ENCODE measurements around the gene TROAP. TPM values are rescaled to one million over a fixed set of nuclear protein-coding genes. Genes with fewer than 3 reads are reported as not detected.

Gene TROAP
- polyA plus RNA-seq, 4 donors, result 1.3 to 29.5 (median 16.0) TPM; not detected in 1

DNA sequence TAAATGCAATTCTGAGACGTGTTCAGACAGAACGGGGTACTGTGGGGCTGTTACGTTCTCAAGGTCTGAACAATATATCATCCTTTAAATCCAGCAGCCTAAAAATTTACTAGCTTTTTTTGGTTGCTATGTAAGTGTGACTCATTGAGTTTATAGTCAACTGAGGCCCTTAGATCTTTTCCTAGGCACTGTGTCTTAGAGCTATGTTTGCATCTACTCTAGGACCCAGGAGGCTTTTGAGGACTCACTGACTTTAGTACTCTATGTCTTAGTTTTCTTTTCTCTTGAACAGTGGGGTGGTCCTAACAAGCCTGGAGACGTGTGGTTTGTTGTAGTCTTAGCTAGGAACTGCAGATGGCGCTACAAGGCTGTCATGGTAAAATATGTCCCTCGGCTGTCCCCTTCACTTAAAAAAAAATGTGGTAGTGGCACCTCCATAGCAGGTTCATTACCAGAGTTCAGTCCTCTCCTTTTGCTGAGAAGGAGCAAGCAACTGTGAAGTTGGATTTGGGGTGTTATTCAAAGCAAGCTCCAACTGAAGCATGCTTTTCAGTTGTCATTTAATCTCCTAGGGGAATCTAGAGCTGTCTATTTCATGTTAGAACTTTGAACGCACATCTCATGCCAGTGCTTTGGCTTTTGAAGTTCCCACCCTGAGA lies 35.6 kb downstream of the TROAP start:
- FAIRE-seq, result no peak

GRCh38 chr12:49359671-49360070 lies 36.6 kb downstream of the TROAP start:
- no peaks in the 10 kb centered on the region for H3K9me3 ChIP-seq (ENCODE audit: control insufficient read depth in 2 of 2, insufficient read depth in 1 of 2, low read depth in 1 of 2, low read length in 1 of 2)
- H3K36me3 ChIP-seq (ENCODE audit: control insufficient read depth in 3 of 3, insufficient read depth in 2 of 3, low read depth in 1 of 3, low read length in 3 of 3), result no peaks in the 10 kb centered on the region
- H3K27ac ChIP-seq (ENCODE audit: low read depth in 1 of 3, low read length in 2 of 3), result no peak overlapping the region
- H3K4me1 ChIP-seq (ENCODE audit: control insufficient read depth in 3 of 3, insufficient read depth in 2 of 3, low read depth in 1 of 3, low read length in 2 of 3), result no peaks in the 10 kb centered on the region
- H3K27me3 ChIP-seq (ENCODE audit: control insufficient read depth in 3 of 3, insufficient read depth in 3 of 3, low read length in 3 of 3), result no peaks in the 10 kb centered on the region
- no peak for FAIRE-seq
- 82 to 90% (median 83%) methylated on average over 7 of the region's 7 CpGs for WGBS, 3 donors
- H3K4me3 ChIP-seq (ENCODE audit: low read depth in 1 of 3, low read length in 3 of 3), result no peak overlapping the region
- no peak for DNase-seq

More for the DNA sequence above, 35.6 kb downstream of the TROAP start:
- Histone ChIP-seq H3K27me3 (ENCODE audit: control insufficient read depth in 3 of 3, insufficient read depth in 3 of 3, low read length in 3 of 3) (no peaks in the 10 kb centered on the region), H3K36me3 (ENCODE audit: control insufficient read depth in 3 of 3, insufficient read depth in 2 of 3, low read depth in 1 of 3, low read length in 3 of 3) (peaks cover 0 to 3% (median 0%) of the 10 kb centered on the region in 3 donors), H3K9me3 (ENCODE audit: control insufficient read depth in 2 of 2, insufficient read depth in 1 of 2, low read depth in 1 of 2, low read length in 1 of 2) (no peaks in the 10 kb centered on the region), H3K4me3 (ENCODE audit: low read depth in 1 of 3, low read length in 3 of 3) (no peak overlapping the region), H3K27ac (ENCODE audit: low read depth in 1 of 3, low read length in 2 of 3) (no peak overlapping the region), H3K4me1 (ENCODE audit: control insufficient read depth in 3 of 3, insufficient read depth in 2 of 3, low read depth in 1 of 3, low read length in 2 of 3) (no peaks in the 10 kb centered on the region)
- 14 to 18% (median 18%) methylated on average over 7 of the region's 7 CpGs for WGBS, 3 donors
- peak; percentile 65 to 80 for DNase-seq

- 96 to 100% (median 96%) methylated on average over 1 of the region's 1 CpG for WGBS, 3 donors
- Histone ChIP-seq H3K27ac (ENCODE audit: low read depth in 1 of 3, low read length in 2 of 3) (no peak overlapping the region), H3K4me3 (ENCODE audit: low read depth in 1 of 3, low read length in 3 of 3) (no peak overlapping the region), H3K27me3 (ENCODE audit: control insufficient read depth in 3 of 3, insufficient read depth in 3 of 3, low read length in 3 of 3) (no peaks in the 10 kb centered on the region), H3K36me3 (ENCODE audit: control insufficient read depth in 3 of 3, insufficient read depth in 2 of 3, low read depth in 1 of 3, low read length in 3 of 3) (no peaks in the 10 kb centered on the region), H3K9me3 (ENCODE audit: control insufficient read depth in 2 of 2, insufficient read depth in 1 of 2, low read depth in 1 of 2, low read length in 1 of 2) (no peaks in the 10 kb centered on the region), H3K4me1 (ENCODE audit: control insufficient read depth in 3 of 3, insufficient read depth in 2 of 3, low read depth in 1 of 3, low read length in 2 of 3) (peaks cover 0 to 2% (median 0%) of the 10 kb centered on the region in 3 donors)
- FAIRE-seq (no peak), DNase-seq (no peak)
Observed at GRCh38 chr12:49362077-49362476, 39.0 kb downstream of the TROAP start.

GRCh38 chr12:49364989-49365388 lies 41.9 kb downstream of the TROAP start:
- Histone ChIP-seq H3K4me1 (ENCODE audit: control insufficient read depth in 3 of 3, insufficient read depth in 2 of 3, low read depth in 1 of 3, low read length in 2 of 3) (peaks cover 0 to 6% (median 0%) of the 10 kb centered on the region in 3 donors), H3K4me3 (ENCODE audit: low read depth in 1 of 3, low read length in 3 of 3) (no peak overlapping the region), H3K9me3 (ENCODE audit: control insufficient read depth in 2 of 2, insufficient read depth in 1 of 2, low read depth in 1 of 2, low read length in 1 of 2) (no peaks in the 10 kb centered on the region), H3K27ac (ENCODE audit: low read depth in 1 of 3, low read length in 2 of 3) (no peak overlapping the region), H3K36me3 (ENCODE audit: control insufficient read depth in 3 of 3, insufficient read depth in 2 of 3, low read depth in 1 of 3, low read length in 3 of 3) (no peaks in the 10 kb centered on the region), H3K27me3 (ENCODE audit: control insufficient read depth in 3 of 3, insufficient read depth in 3 of 3, low read length in 3 of 3) (no peaks in the 10 kb centered on the region)
- no peak for FAIRE-seq
- no peak for DNase-seq
- WGBS, 3 donors, result 89 to 96% (median 94%) methylated on average over 1 of the region's 1 CpG

DNA sequence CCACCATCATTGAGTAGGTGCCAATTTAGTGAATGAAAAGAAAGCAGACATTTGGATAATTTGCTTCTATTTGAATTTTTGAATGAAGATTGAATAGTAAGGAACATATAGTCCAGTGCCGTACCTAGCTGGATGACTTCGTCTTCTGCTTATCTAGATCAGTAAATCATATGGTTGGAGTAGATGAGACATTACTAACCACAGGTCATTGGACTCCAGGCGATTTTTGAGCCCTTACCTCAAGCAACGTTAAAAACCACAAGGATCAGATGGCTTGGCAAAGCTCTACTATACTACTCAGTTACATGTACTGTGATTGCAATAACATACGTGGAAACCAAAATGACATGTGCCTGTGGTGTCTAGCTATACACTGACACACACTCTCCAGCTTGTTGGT lies 42.5 kb downstream of the TROAP start:
- DNase-seq, result no peak
- H3K27ac ChIP-seq (ENCODE audit: low read depth in 1 of 3, low read length in 2 of 3), result no peak overlapping the region
- H3K36me3 ChIP-seq (ENCODE audit: control insufficient read depth in 3 of 3, insufficient read depth in 2 of 3, low read depth in 1 of 3, low read length in 3 of 3), result no peaks in the 10 kb centered on the region
- FAIRE-seq, result no peak
- no peaks in the 10 kb centered on the region for H3K9me3 ChIP-seq (ENCODE audit: control insufficient read depth in 2 of 2, insufficient read depth in 1 of 2, low read depth in 1 of 2, low read length in 1 of 2)
- no peaks in the 10 kb centered on the region for H3K27me3 ChIP-seq (ENCODE audit: control insufficient read depth in 3 of 3, insufficient read depth in 3 of 3, low read length in 3 of 3)
- no peak overlapping the region for H3K4me3 ChIP-seq (ENCODE audit: low read depth in 1 of 3, low read length in 3 of 3)
- 62 to 76% (median 64%) methylated on average over 5 of the region's 5 CpGs for WGBS, 3 donors
- H3K4me1 ChIP-seq (ENCODE audit: control insufficient read depth in 3 of 3, insufficient read depth in 2 of 3, low read depth in 1 of 3, low read length in 2 of 3), result peaks cover 0 to 6% (median 0%) of the 10 kb centered on the region in 3 donors

DNA sequence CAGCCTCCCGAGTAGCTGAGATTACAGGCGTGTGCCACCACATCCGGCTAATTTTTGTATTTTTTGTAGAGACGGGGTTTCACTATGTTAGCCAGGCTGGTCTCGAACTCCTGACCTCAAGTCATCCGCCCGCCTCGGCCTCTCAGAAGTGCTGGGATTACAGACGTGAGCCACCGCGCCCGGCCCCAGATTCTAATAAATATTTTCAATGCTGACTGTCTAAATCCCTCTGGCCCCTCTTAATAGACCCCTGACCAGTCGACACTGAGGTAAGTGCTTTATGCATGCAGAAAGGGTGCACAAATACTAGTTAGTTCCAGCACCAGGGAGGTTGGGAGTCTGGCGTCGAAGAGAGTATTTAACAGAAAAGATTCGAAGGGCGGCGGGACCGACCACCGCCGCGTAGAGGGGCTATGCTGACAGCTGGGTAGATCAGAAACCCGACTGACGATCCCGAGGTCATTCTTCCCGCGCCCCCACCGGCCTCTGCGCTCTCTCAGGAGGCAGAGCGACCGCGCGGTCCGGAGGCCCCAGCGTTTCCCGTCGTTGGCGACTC lies 43.1 kb downstream of the TROAP start:
- Histone ChIP-seq H3K27ac (ENCODE audit: low read depth in 1 of 3, low read length in 2 of 3) (peak overlapping the region; percentile 95 to 98 (median 95)), H3K27me3 (ENCODE audit: control insufficient read depth in 3 of 3, insufficient read depth in 3 of 3, low read length in 3 of 3) (no peaks in the 10 kb centered on the region), H3K9me3 (ENCODE audit: control insufficient read depth in 2 of 2, insufficient read depth in 1 of 2, low read depth in 1 of 2, low read length in 1 of 2) (no peaks in the 10 kb centered on the region), H3K4me3 (ENCODE audit: low read depth in 1 of 3, low read length in 3 of 3) (peak overlapping the region; percentile 83 to 92 (median 88)), H3K36me3 (ENCODE audit: control insufficient read depth in 3 of 3, insufficient read depth in 2 of 3, low read depth in 1 of 3, low read length in 3 of 3) (no peaks in the 10 kb centered on the region), H3K4me1 (ENCODE audit: control insufficient read depth in 3 of 3, insufficient read depth in 2 of 3, low read depth in 1 of 3, low read length in 2 of 3) (peaks cover 0 to 6% (median 0%) of the 10 kb centered on the region in 3 donors)
- FAIRE-seq, result no peak
- DNase-seq, result no peak
- WGBS, 3 donors, result 3 to 12% (median 7%) methylated on average over 38 of the region's 38 CpGs

DNA sequence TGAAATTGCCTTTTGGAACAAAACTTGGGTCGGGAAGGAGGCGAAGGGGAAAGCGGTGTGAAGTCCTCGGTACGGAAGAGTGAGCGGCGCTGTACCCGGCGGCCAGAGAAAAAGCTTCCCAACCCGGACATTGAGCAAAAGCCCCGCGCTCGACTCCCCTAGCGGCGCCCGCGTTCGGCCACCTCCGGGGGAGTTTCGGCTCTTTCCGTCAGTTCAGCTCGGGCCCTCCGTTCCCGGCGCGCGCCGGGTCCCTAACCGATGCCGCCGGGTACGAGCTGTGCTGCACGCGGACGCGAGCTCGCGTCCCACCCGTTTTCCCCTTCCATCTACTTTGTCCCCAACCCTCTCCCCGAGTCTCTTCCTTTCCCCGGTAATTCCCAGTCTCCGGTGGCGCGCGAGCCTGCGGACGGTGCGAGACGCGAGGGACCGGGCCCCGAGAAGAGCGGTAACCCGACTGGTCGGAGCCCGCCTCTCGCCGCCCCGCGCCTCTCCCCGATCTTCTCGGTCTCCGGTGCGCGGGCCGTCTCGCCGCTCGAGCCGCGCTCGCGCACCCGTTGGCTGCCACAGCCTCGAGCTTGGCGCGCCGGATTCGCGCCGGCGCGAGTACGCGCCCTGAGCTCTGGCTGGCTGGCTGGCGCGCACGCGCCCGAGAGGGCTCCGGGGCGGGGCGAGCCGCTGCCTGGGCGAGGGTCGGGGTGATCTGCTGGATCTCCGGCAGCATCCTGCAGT lies 43.8 kb downstream of the TROAP start:
- WGBS, 3 donors, result 0% methylated on average over 89 to 97 of the region's 97 CpGs
- Histone ChIP-seq H3K4me1 (ENCODE audit: control insufficient read depth in 3 of 3, insufficient read depth in 2 of 3, low read depth in 1 of 3, low read length in 2 of 3) (peaks cover 0 to 6% (median 0%) of the 10 kb centered on the region in 3 donors), H3K36me3 (ENCODE audit: control insufficient read depth in 3 of 3, insufficient read depth in 2 of 3, low read depth in 1 of 3, low read length in 3 of 3) (no peaks in the 10 kb centered on the region), H3K27ac (ENCODE audit: low read depth in 1 of 3, low read length in 2 of 3) (peak overlapping the region; percentile 95 to 98 (median 95)), H3K4me3 (ENCODE audit: low read depth in 1 of 3, low read length in 3 of 3) (peak overlapping the region; percentile 83 to 92 (median 88)), H3K27me3 (ENCODE audit: control insufficient read depth in 3 of 3, insufficient read depth in 3 of 3, low read length in 3 of 3) (no peaks in the 10 kb centered on the region), H3K9me3 (ENCODE audit: control insufficient read depth in 2 of 2, insufficient read depth in 1 of 2, low read depth in 1 of 2, low read length in 1 of 2) (no peaks in the 10 kb centered on the region)
- peak; percentile 88 to 97 for DNase-seq
- FAIRE-seq, result no peak

GRCh38 chr12:49367381-49368239 lies 44.6 kb downstream of the TROAP start, which contains the start of gene SPATS2:
Gene SPATS2, plus strand, starts transcription at chr12:49367462. Its CDS starts 93,551 bp downstream, at chr12:49461013.
- Histone ChIP-seq H3K4me1 (ENCODE audit: control insufficient read depth in 3 of 3, insufficient read depth in 2 of 3, low read depth in 1 of 3, low read length in 2 of 3) (peaks cover 0 to 6% (median 0%) of the 10 kb centered on the region in 3 donors), H3K4me3 (ENCODE audit: low read depth in 1 of 3, low read length in 3 of 3) (peak within 1 kb of the TSS; percentile 83 to 92 (median 88)), H3K9me3 (ENCODE audit: control insufficient read depth in 2 of 2, insufficient read depth in 1 of 2, low read depth in 1 of 2, low read length in 1 of 2) (no peaks in the 10 kb centered on the region), H3K36me3 (ENCODE audit: control insufficient read depth in 3 of 3, insufficient read depth in 2 of 3, low read depth in 1 of 3, low read length in 3 of 3) (no peaks in the 10 kb centered on the region), H3K27me3 (ENCODE audit: control insufficient read depth in 3 of 3, insufficient read depth in 3 of 3, low read length in 3 of 3) (no peaks in the 10 kb centered on the region), H3K27ac (ENCODE audit: low read depth in 1 of 3, low read length in 2 of 3) (peak within 1 kb of the TSS; percentile 95 to 98 (median 95))
- DNase-seq (no peak), FAIRE-seq (no peak)
- 2 to 3% (median 2%) methylated on average over 37 to 52 of the region's 52 CpGs for WGBS, 3 donors

Data from small intestine (tissue), 7 donors.